CD14-positive monocyte (primary cell): ENCODE measurements around the gene CCDC159. TPM values are rescaled to one million over a fixed set of nuclear protein-coding genes. Genes with fewer than 3 reads are reported as not detected.
A peak's percentile ranks its signal among the peaks of the same experiment; 100 is the strongest.

Experiments
- DNase-seq, 3 donors: peaks; one replicate each; pipeline ENCODE4 v3.0.0-alpha.2; 2011 to 2022
- H2AFZ ChIP-seq: 2 replicates; pipeline ENCODE4 v1.6.0; 2012; ENCODE audit warnings: mild to moderate bottlenecking, low read depth, low read length, inconsistent platforms; ENCODE audit not compliant: insufficient read depth, poor library complexity, severe bottlenecking
- H3K27ac ChIP-seq, 2 donors: 1 replicate in 1 of 2; 2 replicates in 1 of 2; pipeline ENCODE4 v1.5.1; 2012 to 2013; ENCODE audit warnings: low read length in 2 of 2, control low read depth in 1 of 2, inconsistent platforms in 1 of 2, low read depth in 1 of 2, mild to moderate bottlenecking in 1 of 2
- H3K27me3 ChIP-seq, 2 donors: one replicate each; pipeline versions ENCODE4 v1.6.0 to v1.6.1; 2011 to 2013; ENCODE audit warnings: low read length in 2 of 2; ENCODE audit not compliant: control insufficient read depth in 2 of 2, insufficient read depth in 2 of 2
- H3K36me3 ChIP-seq, 2 donors: replicated peaks in 1 of 2; 1 replicate in 1 of 2; 2 replicates in 1 of 2; pipeline versions ENCODE4 v1.5.1 to v1.6.1; 2012 to 2013; ENCODE audit warnings: low read length in 2 of 2, control low read depth in 1 of 2, inconsistent platforms in 1 of 2, mild to moderate bottlenecking in 1 of 2; ENCODE audit not compliant: insufficient read depth in 2 of 2, control insufficient read depth in 1 of 2
- H3K4me1 ChIP-seq, 2 donors: 1 replicate in 1 of 2; 2 replicates in 1 of 2; pipeline versions ENCODE4 v1.5.1 to v1.6.1; 2012 to 2013; ENCODE audit warnings: low read length in 2 of 2, control low read depth in 1 of 2, inconsistent platforms in 1 of 2, mild to moderate bottlenecking in 1 of 2, moderate library complexity in 1 of 2; ENCODE audit not compliant: insufficient read depth in 2 of 2, control insufficient read depth in 1 of 2
- H3K4me2 ChIP-seq: replicated peaks from 2 replicates; pipeline ENCODE3; 2012; ENCODE audit warnings: low read length, moderate library complexity, mild to moderate bottlenecking; ENCODE audit not compliant: poor library complexity, severe bottlenecking; ENCODE audit errors: extremely low read depth
- H3K4me3 ChIP-seq, 3 experiments: fragments of 200-600 bp in 1 of 3; sonication (generic) in 1 of 3; replicated peaks in 1 of 3; 1 replicate in 2 of 3; 2 replicates in 1 of 3; pipeline ENCODE4 v1.5.1; 2011 to 2013; ENCODE audit warnings: low read length in 3 of 3, mild to moderate bottlenecking in 3 of 3, control low read depth in 2 of 3, low read depth in 2 of 3, inconsistent platforms in 1 of 3, moderate library complexity in 1 of 3
- H3K79me2 ChIP-seq: 2 replicates; pipeline ENCODE4 v1.6.0; 2012; ENCODE audit warnings: mild to moderate bottlenecking, control low read depth, inconsistent platforms, low read length, moderate library complexity; ENCODE audit not compliant: insufficient read depth
- H3K9ac ChIP-seq: 2 replicates; pipeline ENCODE4 v1.6.0; 2017; ENCODE audit warnings: low read length, mild to moderate bottlenecking; ENCODE audit not compliant: insufficient read depth, poor library complexity, severe bottlenecking
- H3K9me3 ChIP-seq, 2 donors: replicated peaks in 1 of 2; 1 replicate in 1 of 2; 2 replicates in 1 of 2; pipeline versions ENCODE4 v1.5.1 to v1.6.1; 2012 to 2013; ENCODE audit warnings: low read length in 2 of 2, control low read depth in 1 of 2; ENCODE audit not compliant: control insufficient read depth in 1 of 2, insufficient read depth in 1 of 2
- H4K20me1 ChIP-seq: 2 replicates; pipeline ENCODE4 v1.6.0; 2012; ENCODE audit warnings: mild to moderate bottlenecking, low read length, control low read depth, moderate library complexity; ENCODE audit not compliant: insufficient read depth
- H3K27ac Mint-ChIP-seq, 7 donors: one replicate each; pipeline ENCODE4 v1.8.0; 2020; ENCODE audit warnings: mild to moderate bottlenecking in 7 of 7, mixed read lengths in 7 of 7, moderate library complexity in 6 of 7, inconsistent platforms in 2 of 7
- H3K27me3 Mint-ChIP-seq, 3 donors: one replicate each; pipeline ENCODE4 v1.8.0; 2021 to 2022; ENCODE audit warnings: low read depth in 3 of 3, mild to moderate bottlenecking in 3 of 3, mixed read lengths in 3 of 3, moderate library complexity in 3 of 3, inconsistent platforms in 1 of 3
- H3K36me3 Mint-ChIP-seq, 2 donors: one replicate each; pipeline ENCODE4 v1.8.0; 2020; ENCODE audit warnings: mixed read lengths in 2 of 2, inconsistent platforms in 1 of 2, mild to moderate bottlenecking in 1 of 2
- H3K4me1 Mint-ChIP-seq: one replicate; pipeline ENCODE4 v1.8.0; 2020; ENCODE audit warnings: mild to moderate bottlenecking, mixed read lengths
- H3K4me3 Mint-ChIP-seq, 2 donors: one replicate each; pipeline ENCODE4 v1.8.0; 2020; ENCODE audit warnings: mild to moderate bottlenecking in 2 of 2, mixed read lengths in 2 of 2, moderate library complexity in 1 of 2
- H3K9me3 Mint-ChIP-seq, 7 donors: one replicate each; pipeline ENCODE4 v1.8.0; 2020 to 2022; ENCODE audit warnings: mixed read lengths in 7 of 7, mild to moderate bottlenecking in 6 of 7, moderate library complexity in 6 of 7, inconsistent platforms in 2 of 7
- CTCF ChIP-seq: fragments of 200-600 bp; IDR thresholded peaks from one replicate; pipeline ENCODE4 v1.8.0; 2022; ENCODE audit warnings: antibody characterized with exemption, mild to moderate bottlenecking
- WGBS: methylation state at CpG from one replicate; pipeline ENCODE4 v1.1.5; 2013; ENCODE audit warnings: missing lambda C conversion rate; ENCODE audit not compliant: insufficient coverage; 5-methylcytosine and 5-hydroxymethylcytosine counted together
- intact Hi-C, 2 donors: fragments of 100-400 bp; cut with micrococcal nuclease; formaldehyde crosslinking; loops; one replicate each; pipeline versions ENCODE4 v1.15.0 to v1.15.1; 2023
- polyA plus RNA-seq, 3 donors: library from polyadenylated mRNA; depleted of rRNA in 1 of 3; unstranded in 2 of 3; stranded (reverse) in 1 of 3; fragments of 300-500 nt in 2 of 3; fragments of >200 nt in 1 of 3; fragmentation: Illumina TruSeq in 2 of 3; gene quantifications; 1 replicate in 2 of 3; 2 replicates in 1 of 3; pipeline ENCODE4 v1.2.3, GENCODE V29; 2012 to 2021

The CCDC159 gene
- polyA plus RNA-seq, 3 donors: 37.1 to 374 (median 38.3) TPM

- peaks cover 35% of the 10 kb centered on the region for H4K20me1 ChIP-seq
- no peak for TF ChIP-seq CTCF
- peak within 1 kb of the TSS; percentile 95 for H3K4me2 ChIP-seq
- peaks cover 14% of the 10 kb centered on the region for H3K79me2 ChIP-seq
- H3K4me3 Mint-ChIP-seq: peak within 1 kb of the TSS; percentile 84 to 96
- no peaks in the 10 kb centered on the region for H3K27me3 ChIP-seq
- intact Hi-C loops: loop anchor here in 1 of 2 donors (1.0 kb wide), 1 partner anchor 9 kb away; the partner anchor contains the start of genes CCDC159 and TMEM205
- peaks cover 4 to 6% (median 5%) of the 10 kb centered on the region in 3 donors for H3K27me3 Mint-ChIP-seq
- H3K9ac ChIP-seq: peak within 1 kb of the TSS; percentile 66
- peaks cover 12 to 29% of the 10 kb centered on the region in 2 donors for H3K36me3 ChIP-seq
- H3K36me3 Mint-ChIP-seq: peaks cover 35 to 62% of the 10 kb centered on the region in 2 donors
- 3% methylated on average over 46 of the region's 62 CpGs for WGBS
- no peaks in the 10 kb centered on the region for H3K9me3 ChIP-seq
- H3K4me1 ChIP-seq: peaks cover 18 to 26% of the 10 kb centered on the region in 2 donors
- peaks cover 0 to 2% (median 0%) of the 10 kb centered on the region in 7 donors for H3K9me3 Mint-ChIP-seq
- peaks cover 37% of the 10 kb centered on the region for H3K4me1 Mint-ChIP-seq
- H2AFZ ChIP-seq: peak within 1 kb of the TSS; percentile 67
- peak within 1 kb of the TSS; percentile 79 to 94 (median 86) for H3K27ac Mint-ChIP-seq
- peak; percentile 87 to 90 (median 88) for DNase-seq
- peak within 1 kb of the TSS in 1 of 2 donors; percentile 69 for H3K27ac ChIP-seq
- H3K4me3 ChIP-seq: peak within 1 kb of the TSS; percentile 67 to 87 (median 73)
These were observed 9.1 kb downstream of the CCDC159 start, which contains the start of gene PLPPR2 for GRCh38 chr19:11355160-11356073. TSS of gene PLPPR2 (plus strand) at chr19:11355432. CDS start at chr19:11357674, 2,242 bp downstream.

GRCh38 chr19:11356074-11356397 is 9.7 kb downstream of the CCDC159 start:
- H4K20me1 ChIP-seq: peaks cover 41% of the 10 kb centered on the region
- peak overlapping the region; percentile 95 for H3K4me2 ChIP-seq
- H3K27ac ChIP-seq: peak overlapping the region in 1 of 2 donors; percentile 69
- peaks cover 14% of the 10 kb centered on the region for H3K79me2 ChIP-seq
- H2AFZ ChIP-seq: peak overlapping the region; percentile 67
- 95% methylated on average over 6 of the region's 6 CpGs for WGBS
- H3K9me3 ChIP-seq: no peaks in the 10 kb centered on the region
- intact Hi-C loops: no loop called here
- H3K4me1 Mint-ChIP-seq: peaks cover 37% of the 10 kb centered on the region
- H3K36me3 ChIP-seq: peaks cover 18 to 35% of the 10 kb centered on the region in 2 donors
- peak overlapping the region in 6 of 7 donors; percentile 80 to 94 (median 87) for H3K27ac Mint-ChIP-seq
- peaks cover 18 to 26% of the 10 kb centered on the region in 2 donors for H3K4me1 ChIP-seq
- H3K9ac ChIP-seq: peak overlapping the region; percentile 66
- no peaks in the 10 kb centered on the region for H3K27me3 ChIP-seq
- H3K9me3 Mint-ChIP-seq: peaks cover 0 to 2% (median 0%) of the 10 kb centered on the region in 7 donors
- peaks cover 37 to 65% of the 10 kb centered on the region in 2 donors for H3K36me3 Mint-ChIP-seq
- no peak for DNase-seq
- peak overlapping the region; percentile 84 to 96 for H3K4me3 Mint-ChIP-seq
- peak overlapping the region; percentile 67 to 87 (median 73) for H3K4me3 ChIP-seq
- TF ChIP-seq CTCF: no peak
- peaks cover 4 to 6% (median 5%) of the 10 kb centered on the region in 3 donors for H3K27me3 Mint-ChIP-seq
